Stimulated activated CD8-positive, alpha-beta memory T cell treated with anti-CD3 and anti-CD28 coated beads, Interleukin-15, amount 100 ng/mL, for 48 hours (primary cell): ENCODE results near the gene SIK2.
"Not testable (repeated sequence)": the region's sequence is repeated elsewhere in the genome, so short reads cannot be mapped to it uniquely, and the experiment has no call there.

ENCODE experiments used
- DNase-seq, 2 donors: peaks; one replicate each; pipeline ENCODE4 v3.0.0-alpha.2; 2020; ENCODE audit warnings: low read depth in 2 of 2

Gene SIK2

GRCh38 chr11:111624608-111625007 is 22.4 kb downstream of the SIK2 start:
- DNase-seq: no peak

GRCh38 chr11:111627591-111627990 is 25.3 kb downstream of the SIK2 start:
- DNase-seq: no peak

DNA sequence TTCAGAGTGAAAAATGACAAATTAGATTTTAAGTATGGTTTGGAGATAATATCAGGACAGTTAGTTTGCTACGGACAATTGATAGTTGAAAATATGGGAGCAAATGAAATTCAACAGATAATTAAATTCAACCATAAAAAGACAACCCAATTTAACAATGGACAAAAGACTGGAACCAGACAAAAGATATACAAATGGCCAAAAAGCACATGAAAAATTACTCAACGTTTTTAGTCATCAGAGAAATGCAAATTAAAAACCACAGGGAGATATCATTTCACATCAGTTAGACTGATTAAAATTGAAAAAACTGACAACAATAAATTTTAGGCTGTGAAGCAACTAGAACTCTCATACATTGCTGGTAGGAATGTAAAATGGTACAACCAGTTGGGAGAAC is 27.2 kb downstream of the SIK2 start:
- no peak for DNase-seq

GRCh38 chr11:111631024-111631665 is 28.9 kb downstream of the SIK2 start:
- no peak for DNase-seq

DNA sequence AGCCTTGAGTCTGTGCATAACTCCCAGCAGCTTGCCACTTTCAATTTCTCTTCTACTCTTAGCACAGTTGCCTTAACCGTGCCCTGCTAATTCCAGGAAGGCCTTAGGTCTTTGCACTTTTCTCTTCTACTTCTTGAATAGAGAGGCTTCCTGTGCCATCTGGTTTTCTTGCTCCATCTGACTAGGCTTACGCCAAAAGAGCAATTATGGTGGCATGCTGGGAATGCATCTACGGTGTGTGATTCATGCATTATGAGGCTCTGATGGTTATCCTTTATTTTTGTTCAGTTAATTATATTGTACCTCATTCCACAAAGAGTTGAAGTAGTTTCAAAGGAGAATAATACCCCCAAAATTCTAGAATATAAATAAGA is 29.4 kb downstream of the SIK2 start:
- DNase-seq: no peak

GRCh38 chr11:111632516-111633220 is 30.4 kb downstream of the SIK2 start:
- no peak for DNase-seq

- no peak for DNase-seq
These were observed 31.0 kb downstream of the SIK2 start for GRCh38 chr11:111633248-111633647.

- DNase-seq: no peak
These were observed 31.6 kb downstream of the SIK2 start for GRCh38 chr11:111633756-111634362.

GRCh38 chr11:111634981-111635705 is 32.9 kb downstream of the SIK2 start:
- DNase-seq: no peak

- DNase-seq: no peak
These were observed 33.4 kb downstream of the SIK2 start for GRCh38 chr11:111635706-111636045.

- DNase-seq: no peak
These were observed 35.6 kb downstream of the SIK2 start for GRCh38 chr11:111637885-111638284.

- DNase-seq: no peak
These were observed 37.1 kb downstream of the SIK2 start for GRCh38 chr11:111639226-111639925.

GRCh38 chr11:111641339-111642015 is 39.2 kb downstream of the SIK2 start:
- no peak for DNase-seq

DNA sequence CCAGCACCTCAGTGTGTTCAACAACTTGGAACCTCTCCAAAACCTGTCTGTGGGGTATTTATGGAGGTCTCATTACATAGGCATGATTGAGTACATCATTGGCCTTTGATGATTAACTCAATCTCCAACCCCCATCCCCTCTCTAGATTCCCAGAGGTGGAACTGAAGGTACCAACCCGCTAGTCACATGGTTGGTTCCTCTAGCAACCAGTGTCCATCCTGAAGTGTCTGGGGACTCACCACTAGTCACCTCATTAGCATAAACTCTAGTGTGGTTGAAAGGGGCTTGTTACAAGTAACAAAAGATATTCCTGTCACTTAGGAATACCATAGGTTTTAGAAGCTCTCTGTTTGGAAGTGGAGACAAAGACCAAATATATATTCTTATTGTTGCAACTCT is 40.3 kb downstream of the SIK2 start:
- no peak for DNase-seq

GRCh38 chr11:111644922-111645321 is 42.7 kb downstream of the SIK2 start:
- DNase-seq: no peak

DNA sequence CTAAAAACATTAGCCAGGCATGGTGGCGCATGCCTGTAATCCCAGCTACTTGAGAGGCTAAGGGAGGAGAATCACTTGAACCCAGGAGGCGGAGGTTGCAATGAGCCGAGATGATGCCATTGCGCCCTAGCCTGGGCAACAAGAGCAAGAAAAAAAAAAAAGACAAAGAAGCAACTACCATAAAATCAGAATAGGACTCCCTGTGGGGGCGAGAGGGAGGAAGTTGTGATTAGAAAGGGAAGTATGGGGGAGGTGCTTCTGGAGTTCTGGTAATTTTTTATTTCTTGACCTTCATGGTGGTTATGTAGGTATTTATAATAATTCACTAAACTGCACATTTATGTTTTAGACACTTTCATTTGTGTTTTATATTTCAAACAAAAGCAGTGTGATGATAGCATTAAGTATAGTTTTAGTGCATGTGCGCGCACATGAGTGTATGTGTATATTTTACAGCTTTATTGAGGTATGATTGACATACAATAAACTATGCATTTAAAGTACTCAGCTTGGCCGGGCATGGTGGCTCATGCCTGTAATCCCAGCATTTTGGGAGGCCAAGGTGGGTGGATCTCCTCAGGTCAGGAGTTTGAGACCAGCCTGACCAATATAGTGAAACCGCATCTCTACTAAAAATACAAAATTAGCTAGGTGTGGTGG is 43.5 kb downstream of the SIK2 start:
- no peak for DNase-seq

DNA sequence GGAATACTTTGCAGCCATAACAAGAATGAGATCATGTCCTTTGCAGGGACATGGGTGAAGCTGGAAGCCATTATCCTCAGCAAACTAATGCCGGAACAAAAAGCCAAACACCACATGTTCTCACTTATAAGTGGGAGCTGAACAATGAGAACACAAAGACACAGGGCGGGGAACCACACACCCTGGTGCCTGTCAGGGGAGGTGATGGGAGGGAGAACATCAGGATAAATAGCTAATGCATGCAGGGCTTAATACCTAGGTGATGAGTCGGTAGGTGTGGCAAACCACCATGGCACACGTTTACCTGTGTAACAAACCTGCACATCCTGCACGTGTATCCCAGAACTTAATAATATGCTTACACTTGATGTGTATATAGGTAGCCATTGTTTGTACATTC is 49.1 kb downstream of the SIK2 start:
- not testable (repeated sequence) for DNase-seq

GRCh38 chr11:111652184-111652583 is 49.9 kb downstream of the SIK2 start:
- DNase-seq: no peak

GRCh38 chr11:111654601-111655000 is 52.4 kb downstream of the SIK2 start:
- DNase-seq: no peak

GRCh38 chr11:111655924-111656323 is 53.7 kb downstream of the SIK2 start:
- no peak for DNase-seq

DNA sequence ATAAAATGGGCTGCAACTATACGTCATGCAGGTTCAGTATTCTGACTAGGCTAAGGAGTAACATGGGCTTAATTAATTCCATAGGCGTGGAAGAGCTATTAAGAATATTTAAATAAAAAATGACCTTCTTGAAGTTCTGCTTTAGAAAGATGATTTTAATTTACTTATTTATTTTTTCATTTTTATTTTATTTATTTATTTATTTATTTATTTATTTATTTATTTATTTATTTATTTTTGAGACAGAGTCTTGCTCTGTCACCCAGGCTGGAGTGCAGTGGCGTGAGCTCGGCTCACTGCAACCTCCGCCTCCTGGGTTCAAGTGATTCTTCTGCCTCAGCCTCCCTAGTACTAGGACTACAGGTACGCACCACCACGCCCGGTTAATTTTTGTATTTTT is 55.7 kb downstream of the SIK2 start:
- not testable (repeated sequence) for DNase-seq
